Keratinocyte (primary cell): ENCODE measurements around the gene MTCH1. TPM values are rescaled to one million over a fixed set of nuclear protein-coding genes. Genes with fewer than 3 reads are reported as not detected.

Source experiments
- DNase-seq: peaks from one replicate; pipeline ENCODE4 v3.0.0-alpha.2; 2011; ENCODE audit warnings: low read depth, missing footprints, low spot score
- FAIRE-seq: peaks from 2 replicates; lab custom pipeline; 2011; peaks lifted over from hg19 to GRCh38; lab: Jason Lieb, UNC
- H2AFZ ChIP-seq: 2 replicates; pipeline ENCODE4 v1.6.0; 2012; ENCODE audit warnings: low read length, control low read depth, inconsistent platforms; ENCODE audit not compliant: control insufficient read depth
- H3K27ac ChIP-seq: 2 replicates; pipeline ENCODE4 v1.5.1; 2011; ENCODE audit warnings: low read length; ENCODE audit not compliant: control insufficient read depth, insufficient read depth
- H3K27me3 ChIP-seq: 3 replicates; pipeline ENCODE4 v1.6.0; 2011; ENCODE audit warnings: low read length; ENCODE audit not compliant: control insufficient read depth, insufficient read depth; ENCODE audit errors: extremely low read depth
- H3K36me3 ChIP-seq, 2 experiments: 2 replicates in 1 of 2; 3 replicates in 1 of 2; pipeline ENCODE4 v1.5.1; 2011; ENCODE audit warnings: low read length in 2 of 2, mild to moderate bottlenecking in 1 of 2; ENCODE audit not compliant: control insufficient read depth in 2 of 2, insufficient read depth in 2 of 2; ENCODE audit errors: extremely low read depth in 1 of 2
- H3K4me1 ChIP-seq: 3 replicates; pipeline ENCODE4 v1.5.1; 2011; ENCODE audit warnings: low read length; ENCODE audit not compliant: control insufficient read depth, insufficient read depth; ENCODE audit errors: extremely low read depth
- H3K4me2 ChIP-seq: 3 replicates; pipeline ENCODE4 v1.6.0; 2011; ENCODE audit warnings: low read depth, low read length; ENCODE audit not compliant: control insufficient read depth, insufficient read depth; ENCODE audit errors: extremely low read depth
- H3K4me3 ChIP-seq, 3 experiments: fragments of 200-600 bp in 1 of 3; sonication (generic) in 1 of 3; 2 replicates in 2 of 3; 3 replicates in 1 of 3; pipeline ENCODE4 v1.5.1; 2011 to 2016; ENCODE audit warnings: low read length in 3 of 3, mild to moderate bottlenecking in 3 of 3, control low read depth in 2 of 3, inconsistent platforms in 1 of 3, low read depth in 1 of 3, mixed read lengths in 1 of 3, mixed run types in 1 of 3, moderate library complexity in 1 of 3; ENCODE audit not compliant: control insufficient read depth in 2 of 3, insufficient read depth in 2 of 3; ENCODE audit errors: extremely low read depth in 1 of 3
- H3K79me2 ChIP-seq: 2 replicates; pipeline ENCODE4 v1.6.0; 2012; ENCODE audit warnings: low read length; ENCODE audit not compliant: control insufficient read depth, insufficient read depth
- H3K9ac ChIP-seq: 3 replicates; pipeline ENCODE4 v1.6.0; 2011; ENCODE audit warnings: low read length; ENCODE audit not compliant: control insufficient read depth, insufficient read depth; ENCODE audit errors: extremely low read depth
- H3K9me1 ChIP-seq: 3 replicates; pipeline ENCODE4 v1.6.0; 2011; ENCODE audit warnings: low read length; ENCODE audit not compliant: control insufficient read depth, insufficient read depth; ENCODE audit errors: extremely low read depth
- H3K9me3 ChIP-seq: 2 replicates; pipeline ENCODE4 v1.5.1; 2012; ENCODE audit warnings: low read depth, low read length; ENCODE audit not compliant: control insufficient read depth
- H4K20me1 ChIP-seq: 3 replicates; pipeline ENCODE4 v1.6.0; 2011; ENCODE audit warnings: low read length; ENCODE audit not compliant: control insufficient read depth, insufficient read depth; ENCODE audit errors: extremely low read depth
- CTCF ChIP-seq, 3 experiments: IDR thresholded peaks in 1 of 3; conservative IDR thresholded peaks in 1 of 3; optimal IDR thresholded peaks in 1 of 3; 2 replicates in 2 of 3; 3 replicates in 1 of 3; pipeline versions ENCODE3 to v1.5.1; 2011; ENCODE audit warnings: low read length in 3 of 3, mild to moderate bottlenecking in 3 of 3, moderate library complexity in 2 of 3, control low read depth in 1 of 3, inconsistent platforms in 1 of 3; ENCODE audit not compliant: insufficient read depth in 2 of 3; ENCODE audit errors: extremely low read depth in 1 of 3
- EZH2 ChIP-seq: IDR thresholded peaks from one replicate; pipeline ENCODE4 v1.6.1; 2012; ENCODE audit warnings: inconsistent platforms, mild to moderate bottlenecking, low read length, moderate library complexity
- dilution Hi-C: fragments of 300-500 bp; cut with MboI; formaldehyde crosslinking; loops from one replicate; pipeline ENCODE4 v1.7.0; 2020; ENCODE audit warnings: low sequenced_read_pairs; ENCODE audit not compliant: extremely low pct_ligation_motif_present
- polyA plus RNA-seq, 5 experiments: library from polyadenylated mRNA; depleted of rRNA in 3 of 5; stranded (reverse) in 3 of 5; stranded (forward) in 1 of 5; unstranded in 1 of 5; fragments of >200 nt; gene quantifications; 1 replicate in 1 of 5; 2 replicates in 3 of 5; 3 replicates in 1 of 5; pipeline versions ENCODE4 v1.2.1 to v1.2.3, GENCODE V29; 2011 to 2012; ENCODE audit warnings: missing spikeins in 2 of 5, low read depth in 1 of 5, low replicate concordance in 1 of 5

The MTCH1 gene
- polyA plus RNA-seq, 1 donor (not counting 4 experiments of a cell fraction or from before 2014, with no cell fraction given) = 88.8 TPM

- H2AFZ ChIP-seq = no peak overlapping the region
- no peak for DNase-seq
- no peaks in the 10 kb centered on the region for H3K79me2 ChIP-seq
- dilution Hi-C loops = no loop called here
- H3K9me1 ChIP-seq = no peaks in the 10 kb centered on the region
- peaks cover 11% of the 10 kb centered on the region for H3K27me3 ChIP-seq
- H3K9ac ChIP-seq = no peak overlapping the region
- H3K9me3 ChIP-seq = no peaks in the 10 kb centered on the region
- H3K4me1 ChIP-seq = peaks cover 10% of the 10 kb centered on the region
- no peak for FAIRE-seq
- H3K4me2 ChIP-seq = no peak overlapping the region
- no peaks in the 10 kb centered on the region for H3K36me3 ChIP-seq
- H4K20me1 ChIP-seq = no peaks in the 10 kb centered on the region
- no peak overlapping the region for H3K4me3 ChIP-seq
- H3K27ac ChIP-seq = no peak overlapping the region
- no peak for TF ChIP-seq EZH2
- TF ChIP-seq CTCF (optimal IDR thresholded peaks at IDR 0.05 in 1 of 3, IDR thresholded peaks at IDR 0.05 in 1 of 3, conservative IDR thresholded peaks at IDR 0.05 in 1 of 3; ENCODE audit: extremely low read depth in 1 of 3, insufficient read depth in 2 of 3, low read length in 3 of 3) = no peak
Observed at GRCh38 chr6:36947570-36948351, 38.2 kb downstream of the MTCH1 start.

DNA sequence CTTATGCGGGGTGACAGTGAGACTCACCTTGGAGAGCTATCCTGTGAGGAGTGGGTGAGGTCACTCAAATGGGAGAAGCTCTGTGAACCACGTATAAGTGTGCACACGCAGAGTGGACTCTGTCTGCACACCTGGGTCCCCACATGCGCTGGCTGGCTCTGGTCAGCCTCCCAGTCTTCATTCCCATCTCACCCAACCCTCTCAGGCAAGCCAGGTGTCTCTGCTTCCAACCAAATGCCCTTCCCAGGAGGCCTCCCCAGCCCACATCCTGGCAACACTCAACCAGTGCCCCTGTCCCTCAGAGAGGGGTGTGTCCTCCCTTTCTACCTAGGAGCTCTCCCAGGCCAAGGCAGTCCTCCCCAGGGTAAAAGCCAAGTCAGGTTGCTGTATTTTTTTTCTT, 39.5 kb downstream of the MTCH1 start:
- no peaks in the 10 kb centered on the region for H3K9me1 ChIP-seq
- DNase-seq (no peak), FAIRE-seq (no peak)
- H3K79me2 ChIP-seq = no peaks in the 10 kb centered on the region
- no peak overlapping the region for H2AFZ ChIP-seq
- no peak overlapping the region for H3K4me2 ChIP-seq
- peaks cover 11% of the 10 kb centered on the region for H3K27me3 ChIP-seq
- no peak overlapping the region for H3K4me3 ChIP-seq
- peaks cover 10% of the 10 kb centered on the region for H3K4me1 ChIP-seq
- no peak overlapping the region for H3K9ac ChIP-seq
- H3K36me3 ChIP-seq = no peaks in the 10 kb centered on the region
- no peaks in the 10 kb centered on the region for H3K9me3 ChIP-seq
- no peak for TF ChIP-seq EZH2
- dilution Hi-C loops = no loop called here
- H3K27ac ChIP-seq = no peak overlapping the region
- no peaks in the 10 kb centered on the region for H4K20me1 ChIP-seq
